ENCODE results near the gene TNFRSF8. TPM values are rescaled to one million over a fixed set of nuclear protein-coding genes. Genes with fewer than 3 reads are reported as not detected.
A peak's percentile ranks its signal among the peaks of the same experiment; 100 is the strongest.

TNFRSF8 gene
- total and polyA plus RNA-seq, 2 of the 13 experiments (the other 11 are each of a cell fraction or from before 2014, with no cell fraction given), result not detected

GRCh38 chr1:12181568-12181967 is 118.5 kb downstream of the TNFRSF8 start:
- H3K79me2 ChIP-seq (ENCODE audit: insufficient read depth, low read length), result no peaks in the 10 kb centered on the region
- in situ Hi-C loops (cut with HindIII; ENCODE audit: extremely low pct_ligation_motif_present, low pct_unique_long_range_greater_than_20kb) (no loop called here), intact Hi-C loops (cut with micrococcal nuclease; ENCODE audit: unreplicated experiment) (no loop called here)
- no peaks in the 10 kb centered on the region for H4K20me1 ChIP-seq (ENCODE audit: insufficient read depth, low read length)
- H2AFZ ChIP-seq (ENCODE audit: low read length), result no peak overlapping the region
- no TSS peak for BruUV-seq (replicated peaks)
- ChIA-PET POLR2A (no interaction called here), CTCF (ENCODE audit: low intra/inter-chr PET ratio, low total read pairs) (no interaction called here)
- no peaks in the 10 kb centered on the region for H3K9me3 ChIP-seq (ENCODE audit: low read length)
- no peak overlapping the region for H3K9ac ChIP-seq (ENCODE audit: insufficient read depth, low read depth, low read length)
- H3K4me2 ChIP-seq (ENCODE audit: low read depth, low read length), result no peak overlapping the region
- ATAC-seq (no peak), FAIRE-seq (no peak), DNase-seq (ENCODE audit: low spot score) (no peak)
- WGBS (ENCODE audit: low lambda C conversion rate), result 33% methylated on average over 2 of the region's 7 CpGs
- no peaks in the 10 kb centered on the region for H3K36me3 ChIP-seq (replicated peaks in 1 of 2; ENCODE audit: control insufficient read depth in 1 of 2, insufficient read depth in 2 of 2, low read length in 2 of 2)
- H3K27me3 ChIP-seq (ENCODE audit: control insufficient read depth in 1 of 2, insufficient read depth in 2 of 2, low read length in 2 of 2), result peaks cover 11 to 43% of the 10 kb centered on the region in 2 experiments; a peak in 4 of 5 replicates
- TF ChIP-seq ETS1 (CRISPR knock-in tag; IDR thresholded peaks at IDR 0.05) (no peak), ZBTB38 (CRISPR knock-in tag; IDR thresholded peaks at IDR 0.05) (no peak), ARHGAP35 (CRISPR knock-in tag; IDR thresholded peaks at IDR 0.05; ENCODE audit: borderline replicate concordance) (no peak)
- H3K27ac ChIP-seq (ENCODE audit: extremely low read length, insufficient read depth, low read length), result no peak overlapping the region
- peaks cover 40% of the 10 kb centered on the region for H3K4me1 ChIP-seq (ENCODE audit: insufficient read depth, low read length)
- no peak overlapping the region for H3K4me3 ChIP-seq (replicated peaks in 1 of 3; ENCODE audit: insufficient read depth in 1 of 3, low read depth in 2 of 3, low read length in 3 of 3)

GRCh38 chr1:12182410-12182984 is 119.4 kb downstream of the TNFRSF8 start:
- WGBS (ENCODE audit: low lambda C conversion rate), result 0% methylated on average over 4 of the region's 4 CpGs
- in situ Hi-C loops (cut with HindIII; ENCODE audit: extremely low pct_ligation_motif_present, low pct_unique_long_range_greater_than_20kb), result no loop called here
- no peak for ATAC-seq
- Histone ChIP-seq H4K20me1 (ENCODE audit: insufficient read depth, low read length) (no peaks in the 10 kb centered on the region), H3K4me2 (ENCODE audit: low read depth, low read length) (no peak overlapping the region), H3K27me3 (ENCODE audit: control insufficient read depth in 1 of 2, insufficient read depth in 2 of 2, low read length in 2 of 2) (peaks cover 10 to 45% of the 10 kb centered on the region in 2 experiments; a peak in 4 of 5 replicates), H3K27ac (ENCODE audit: extremely low read length, insufficient read depth, low read length) (no peak overlapping the region), H3K79me2 (ENCODE audit: insufficient read depth, low read length) (no peaks in the 10 kb centered on the region), H3K9me3 (ENCODE audit: low read length) (no peaks in the 10 kb centered on the region), H3K9ac (ENCODE audit: insufficient read depth, low read depth, low read length) (no peak overlapping the region), H3K36me3 (replicated peaks in 1 of 2; ENCODE audit: control insufficient read depth in 1 of 2, insufficient read depth in 2 of 2, low read length in 2 of 2) (no peaks in the 10 kb centered on the region), H3K4me1 (ENCODE audit: insufficient read depth, low read length) (peaks cover 42% of the 10 kb centered on the region), H2AFZ (ENCODE audit: low read length) (no peak overlapping the region), H3K4me3 (replicated peaks in 1 of 3; ENCODE audit: insufficient read depth in 1 of 3, low read depth in 2 of 3, low read length in 3 of 3) (no peak overlapping the region)
- intact Hi-C loops (cut with micrococcal nuclease; ENCODE audit: unreplicated experiment), result no loop called here
- no TSS peak for BruUV-seq (replicated peaks)
- DNase-seq (ENCODE audit: low spot score), result no peak
- no peak for FAIRE-seq
- no peak for TF ChIP-seq RNF219 (CRISPR knock-in tag; IDR thresholded peaks at IDR 0.05)
- TF ChIP-seq ZBTB33 (CRISPR knock-in tag; IDR thresholded peaks at IDR 0.05), result no peak
- 0 out of 2 replicates have a peak, but pooled peaks have one; percentile 27 for TF ChIP-seq ZNF629 (CRISPR knock-in tag; conservative IDR thresholded peaks at IDR 0.05)
- TF ChIP-seq PBX2 (CRISPR knock-in tag; IDR thresholded peaks at IDR 0.05), result no peak
- TF ChIP-seq SIN3B (IDR thresholded peaks at IDR 0.05; ENCODE audit: low read length), result no peak
- no peak for TF ChIP-seq ATF7-NPFF (CRISPR knock-in tag; IDR thresholded peaks at IDR 0.05; ENCODE audit: low read depth)
- ChIA-PET POLR2A (no interaction called here), CTCF (ENCODE audit: low intra/inter-chr PET ratio, low total read pairs) (no interaction called here)
